Myocyte (in vitro differentiated cells): Measurements from ENCODE around the gene ARSA. TPM values are rescaled to one million over a fixed set of nuclear protein-coding genes. Genes with fewer than 3 reads are reported as not detected.

Experiments used
- DNase-seq: peaks from one replicate; pipeline ENCODE4 v3.0.0-alpha.2; 2012; ENCODE audit warnings: low read depth
- total RNA-seq: library from RNA; depleted of rRNA; stranded (reverse); fragments of >200 nt; gene quantifications from 2 replicates; pipeline ENCODE4 v1.2.3, GENCODE V29; 2014

The ARSA gene
- total RNA-seq, 1 donor from 2014 or later, result 30.5 TPM

DNA sequence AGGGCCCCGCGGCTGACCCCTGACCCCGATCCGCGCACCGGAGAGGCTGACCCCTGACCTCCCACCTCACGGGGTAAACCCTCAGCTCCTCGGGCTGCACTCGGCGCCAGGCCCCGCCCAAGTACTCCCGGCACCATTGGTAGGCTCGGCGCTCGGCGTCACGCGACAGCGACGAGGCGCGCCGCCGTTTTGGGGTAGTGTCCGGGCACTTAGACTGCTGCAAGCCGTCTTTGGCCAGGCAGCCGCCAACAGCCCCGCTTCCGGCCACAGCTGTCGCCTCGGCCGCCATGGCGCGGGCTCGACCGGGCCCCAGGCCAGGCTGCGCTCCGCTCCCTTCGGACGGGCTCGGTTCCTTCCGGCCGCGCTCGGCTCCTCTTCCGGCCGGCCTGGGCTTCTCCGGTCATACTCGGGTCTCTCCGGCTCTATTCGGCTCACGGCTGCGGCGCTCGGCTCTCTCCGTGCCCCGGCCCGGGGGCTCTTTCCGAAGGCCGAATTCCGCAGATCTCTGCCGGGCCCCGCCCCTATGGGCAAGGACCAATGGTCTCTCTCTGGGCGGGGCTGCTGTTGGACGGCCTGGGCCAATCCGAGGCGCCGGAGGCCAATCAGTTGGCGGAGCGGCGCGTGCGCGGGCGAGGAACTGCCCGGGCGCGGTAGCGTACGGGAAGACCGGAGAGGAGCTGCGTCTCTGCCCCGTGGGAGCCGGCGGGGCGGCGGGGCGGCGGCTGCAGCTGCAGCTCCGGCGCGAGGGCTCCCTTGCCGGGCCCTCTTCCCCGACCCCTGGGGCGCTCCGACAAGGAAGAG, 45.3 kb downstream of the ARSA start, which contains the start of gene CHKB:
TSS of gene CHKB (minus strand) at position 357 of the 801 bp plus-strand sequence. CDS start at position 289, 68 bp downstream.
- peak; percentile 99 for DNase-seq

GRCh38 chr22:50581950-50582492, 45.9 kb downstream of the ARSA start:
- no peak for DNase-seq

GRCh38 chr22:50581031-50581949, 46.7 kb downstream of the ARSA start:
- DNase-seq, result no peak

DNA sequence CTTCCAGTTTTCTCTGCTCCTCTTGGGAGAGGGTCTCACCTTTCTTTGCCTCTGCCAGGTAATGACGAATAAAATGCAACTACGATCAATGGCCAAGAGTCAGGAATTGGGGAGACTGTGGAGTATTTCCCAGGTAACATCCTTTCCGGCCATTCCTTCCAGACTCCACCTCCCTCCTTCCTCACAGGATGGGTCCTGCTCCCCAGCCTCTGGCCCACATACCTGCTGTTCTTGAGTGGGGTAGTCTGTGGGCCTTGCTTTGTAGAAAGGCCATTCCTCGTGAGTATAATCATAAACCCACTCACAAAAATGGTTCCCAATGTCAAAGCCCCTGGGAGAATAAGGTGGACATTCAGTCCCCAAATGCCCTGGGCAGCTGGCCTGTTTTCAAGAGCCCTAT, 48.2 kb downstream of the ARSA start:
- DNase-seq, result no peak

GRCh38 chr22:50578776-50579310, 49.1 kb downstream of the ARSA start:
- DNase-seq, result no peak

DNA sequence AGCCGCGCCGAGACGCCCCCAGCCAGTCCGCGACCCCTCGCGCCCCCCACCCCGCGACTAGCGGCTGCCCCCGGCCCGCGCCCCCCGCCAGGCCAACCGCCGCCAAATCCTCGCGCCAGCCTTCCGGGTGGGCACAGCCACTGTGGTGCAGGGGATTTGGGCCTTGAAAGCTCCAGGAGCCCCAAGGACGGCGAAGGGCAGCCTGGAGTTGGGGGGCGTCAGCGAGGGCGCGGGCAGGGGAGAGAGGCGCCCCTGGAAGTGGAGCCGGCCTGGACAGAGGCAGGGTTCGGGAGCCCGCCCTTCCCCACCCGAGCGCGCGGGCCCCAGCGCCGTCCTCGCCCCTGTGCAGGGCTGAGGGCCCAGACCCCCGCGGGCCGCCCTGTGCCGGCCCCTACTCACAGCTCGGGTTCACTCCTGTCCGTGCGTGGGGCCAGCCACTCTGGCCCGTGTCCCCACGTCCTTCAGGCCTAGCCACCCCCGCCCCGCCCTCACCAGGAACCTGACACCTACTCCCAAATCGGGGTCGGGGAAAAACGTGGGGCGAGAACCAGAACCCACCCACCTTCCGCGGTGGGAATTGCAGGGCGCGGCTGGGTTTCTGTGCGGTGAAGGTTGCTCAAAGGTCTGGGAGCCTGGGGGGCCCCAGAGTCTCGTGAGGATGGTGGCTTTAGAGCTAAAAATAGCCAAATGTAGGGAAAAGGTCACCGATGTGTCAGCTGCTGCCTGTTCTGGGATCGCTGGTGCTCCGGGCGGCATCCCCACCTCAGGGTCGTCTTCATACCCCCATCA, 49.8 kb downstream of the ARSA start, which contains the start of gene CPT1B:
TSS of gene CPT1B (minus strand) at position 441 of the 789 bp plus-strand sequence. CDS start 512 bp downstream, outside the sequence.
- DNase-seq, result peak; percentile 61

DNA sequence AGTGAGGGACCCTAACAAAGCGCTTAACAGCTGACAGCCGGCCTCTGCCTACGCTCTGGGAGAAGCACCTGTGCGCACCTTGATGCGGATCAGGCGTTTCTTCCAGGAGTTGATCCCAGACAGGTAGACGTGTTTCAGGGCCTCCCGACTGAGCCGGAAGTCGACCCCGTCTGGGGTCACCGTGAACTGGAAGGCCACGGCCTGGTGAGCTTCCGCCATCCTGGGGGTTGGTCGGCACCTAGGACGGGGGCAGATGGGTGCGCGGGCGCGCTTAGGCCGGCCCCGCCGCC, 50.3 kb downstream of the ARSA start:
- no peak for DNase-seq

- DNase-seq, result no peak
Observed at GRCh38 chr22:50576806-50577696, 50.9 kb downstream of the ARSA start.

- DNase-seq, result no peak
Observed at GRCh38 chr22:50576070-50576469, 51.9 kb downstream of the ARSA start.

DNA sequence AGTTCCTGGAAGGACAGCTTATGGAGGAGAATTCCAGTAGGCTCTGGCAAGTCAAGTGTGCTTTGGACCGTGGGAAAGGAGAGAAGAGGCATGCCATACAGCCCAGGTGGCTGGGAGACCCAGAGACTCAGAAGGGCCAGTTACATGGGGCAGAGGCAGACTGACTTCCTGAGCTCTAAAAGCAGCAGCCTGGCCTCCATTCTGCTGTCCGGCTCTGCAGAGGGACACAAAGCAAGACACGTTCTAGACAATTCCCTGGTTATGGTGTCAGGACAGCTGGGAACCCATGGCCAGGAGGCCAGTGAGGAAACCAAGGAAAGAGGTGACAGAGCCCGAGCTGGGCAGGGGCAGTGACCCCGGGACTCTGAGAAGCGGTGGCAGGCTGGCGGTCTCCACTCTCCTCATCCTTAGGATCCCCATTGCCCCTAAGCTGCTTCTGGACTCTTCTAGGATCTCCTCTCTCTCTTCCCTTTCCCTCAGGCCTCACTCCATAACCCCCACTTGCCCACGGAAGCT, 52.5 kb downstream of the ARSA start:
- no peak for DNase-seq

Other genes starting within 250 kb of the ARSA start
- gene SBF1, start 153.1 kb downstream of the ARSA start, total RNA-seq, result 121 and 127 TPM in 2 replicates
- 0.67 and 1.6 TPM in 2 replicates for gene ADM2, start 146.6 kb downstream of the ARSA start, total RNA-seq
- gene MIOX, start 141.3 kb downstream of the ARSA start, total RNA-seq, result not detected in 2 replicates
- 41.3 and 46.6 TPM in 2 replicates for gene LMF2, start 120.5 kb downstream of the ARSA start, total RNA-seq
- gene NCAPH2, start 119.9 kb downstream of the ARSA start, total RNA-seq, result 21.6 and 25.3 TPM in 2 replicates
- 0.68 and 1.6 TPM in 2 replicates for gene SCO2, start 102.6 kb downstream of the ARSA start, total RNA-seq
- gene TYMP, start 98.1 kb downstream of the ARSA start, total RNA-seq, result 1.7 and 2.1 TPM in 2 replicates
- not detected in 2 replicates for gene KLHDC7B, start 82.3 kb downstream of the ARSA start, total RNA-seq
- not detected in 2 replicates for gene SYCE3, start 65.2 kb downstream of the ARSA start, total RNA-seq
- 3.9 and 11.5 TPM in 2 replicates for gene CPT1B, start 49.7 kb downstream of the ARSA start, total RNA-seq
- gene CHKB, start 45.3 kb downstream of the ARSA start, total RNA-seq, result 42.7 and 47.0 TPM in 2 replicates
- gene MAPK8IP2, start 27.4 kb downstream of the ARSA start, total RNA-seq, result 0.16 and 0.36 TPM in 2 replicates
- 0.32 and 0.47 TPM in 2 replicates for gene SHANK3, start 44.7 kb upstream of the ARSA start, total RNA-seq
- not detected in 2 replicates for gene ACR, start 110.1 kb upstream of the ARSA start, total RNA-seq
- 8.8 and 9.8 TPM in 2 replicates for gene RABL2B, start 155.5 kb upstream of the ARSA start, total RNA-seq